SK-N-SH (cell line): Measurements from ENCODE around the gene SIN3A. TPM values are rescaled to one million over a fixed set of nuclear protein-coding genes. Genes with fewer than 3 reads are reported as not detected.

ENCODE experiments used
- CTCF ChIA-PET: fragments of 300-600, 350-600 bp; formaldehyde crosslinking; extraction: SDS; loops from one replicate; lab custom pipeline; 2021; lab: Yijun Ruan, JAX
- POLR2A ChIA-PET: fragments of 350-600 bp; sonication (Branson Sonifier 250); formaldehyde crosslinking; extraction: SDS; loops from one replicate; lab custom pipeline; 2020; ENCODE audit warnings: antibody characterized with exemption, inconsistent platforms; lab: Yijun Ruan, JAX
- DNase-seq: peaks from one replicate; pipeline ENCODE4 v3.0.0; 2012
- H2AFZ ChIP-seq: fragments of 200-600 bp; sonication (generic); 2 replicates; pipeline ENCODE4 v1.8.1; 2016; ENCODE audit warnings: antibody characterized with exemption, mild to moderate bottlenecking, low read depth
- H3F3A ChIP-seq: fragments of 200-600 bp; sonication (generic); replicated peaks from 2 replicates; pipeline ENCODE3; 2016; ENCODE audit warnings: antibody characterized with exemption, mild to moderate bottlenecking; ENCODE audit not compliant: insufficient read depth
- H3K27ac ChIP-seq, 2 experiments: fragments of 200-500 bp in 1 of 2; fragments of 200-600 bp in 1 of 2; sonication (Bioruptor generic) in 1 of 2; sonication (generic), shearing (Covaris generic) in 1 of 2; 2 replicates each; pipeline versions ENCODE4 v1.5.1 to v1.6.1; 2014 to 2016; ENCODE audit warnings: low read depth in 2 of 2, inconsistent platforms in 1 of 2, low read length in 1 of 2, mild to moderate bottlenecking in 1 of 2, mixed read lengths in 1 of 2
- H3K27me3 ChIP-seq: fragments of 200-600 bp; sonication (generic), shearing (Covaris generic); 2 replicates; pipeline ENCODE4 v1.6.1; 2016; ENCODE audit warnings: mixed run types; ENCODE audit not compliant: insufficient read depth
- H3K36me3 ChIP-seq, 2 experiments: fragments of 200-500 bp in 1 of 2; fragments of 200-600 bp in 1 of 2; sonication (Bioruptor generic) in 1 of 2; sonication (generic) in 1 of 2; replicated peaks in 1 of 2; 2 replicates each; pipeline versions ENCODE3 to v1.5.1; 2014 to 2016; ENCODE audit warnings: low read length in 1 of 2, mild to moderate bottlenecking in 1 of 2; ENCODE audit not compliant: insufficient read depth in 2 of 2, control insufficient read depth in 1 of 2
- H3K4me1 ChIP-seq, 2 experiments: fragments of 200-500 bp in 1 of 2; fragments of 200-600 bp in 1 of 2; sonication (Bioruptor generic) in 1 of 2; sonication (generic), shearing (Covaris generic) in 1 of 2; 2 replicates each; pipeline versions ENCODE4 v1.5.1 to v1.6.1; 2014 to 2016; ENCODE audit warnings: low read depth in 1 of 2, low read length in 1 of 2, mixed run types in 1 of 2; ENCODE audit not compliant: insufficient read depth in 2 of 2, control insufficient read depth in 1 of 2
- H3K4me2 ChIP-seq: fragments of 200-600 bp; sonication (generic), shearing (Covaris generic); 2 replicates; pipeline ENCODE4 v1.6.1; 2017; ENCODE audit warnings: mixed run types
- H3K4me3 ChIP-seq, 2 experiments: fragments of 200-500 bp in 1 of 2; fragments of 200-600 bp in 1 of 2; sonication (Bioruptor generic) in 1 of 2; sonication (generic), shearing (Covaris generic) in 1 of 2; 2 replicates each; pipeline versions ENCODE4 v1.5.1 to v1.8.1; 2014 to 2016; ENCODE audit warnings: low read depth in 2 of 2, inconsistent platforms in 1 of 2, low read length in 1 of 2, mild to moderate bottlenecking in 1 of 2, mixed read lengths in 1 of 2, moderate library complexity in 1 of 2
- H3K79me2 ChIP-seq: fragments of 200-600 bp; sonication (generic); 2 replicates; pipeline ENCODE4 v1.8.1; 2017; ENCODE audit warnings: mild to moderate bottlenecking; ENCODE audit not compliant: insufficient read depth
- H3K9ac ChIP-seq: fragments of 200-600 bp; sonication (generic); 2 replicates; pipeline ENCODE4 v1.6.1; 2017; ENCODE audit warnings: mixed run types
- H3K9me2 ChIP-seq: fragments of 200-600 bp; sonication (generic); 2 replicates; pipeline ENCODE4 v1.6.1; 2017; ENCODE audit warnings: mixed run types
- H3K9me3 ChIP-seq: fragments of 200-600 bp; sonication (generic); 2 replicates; pipeline ENCODE4 v1.6.1; 2017; ENCODE audit warnings: mixed run types, mild to moderate bottlenecking, moderate library complexity
- H4K20me1 ChIP-seq: fragments of 200-600 bp; sonication (generic); 2 replicates; pipeline ENCODE4 v1.6.1; 2017; ENCODE audit warnings: mild to moderate bottlenecking, mixed run types; ENCODE audit not compliant: insufficient read depth
- CHD2 ChIP-seq: fragments of 150-350 bp; IDR thresholded peaks from 2 replicates; pipeline ENCODE4 v1.6.1; 2018; ENCODE audit warnings: low read length; ENCODE audit not compliant: partially characterized antibody
- CTCF ChIP-seq: fragments of 200-600 bp; sonication (generic); IDR thresholded peaks from 2 replicates; pipeline ENCODE4 v1.6.1; 2017; ENCODE audit warnings: antibody characterized with exemption, mild to moderate bottlenecking, moderate library complexity
- ELF1 ChIP-seq: IDR thresholded peaks from 2 replicates; pipeline ENCODE4 v1.4.0; 2012
- EP300 ChIP-seq, 2 experiments: IDR thresholded peaks; 2 replicates each; pipeline versions ENCODE4 v1.4.0 to v1.6.1; 2012; ENCODE audit warnings: borderline replicate concordance in 1 of 2, low read depth in 1 of 2, low read length in 1 of 2
- FOXM1 ChIP-seq: IDR thresholded peaks from 2 replicates; pipeline ENCODE4 v1.4.0; 2012; ENCODE audit warnings: low read depth, mild to moderate bottlenecking
- GATA2 ChIP-seq: sonication (generic); formaldehyde crosslinking; IDR thresholded peaks from 2 replicates; pipeline ENCODE4 v1.5.0; 2020; ENCODE audit warnings: mild to moderate bottlenecking, missing genetic modification reagents
- MEF2A ChIP-seq: IDR thresholded peaks from 2 replicates; pipeline ENCODE4 v1.4.0; 2012; ENCODE audit warnings: low read depth, borderline replicate concordance
- NRF1 ChIP-seq: IDR thresholded peaks from 2 replicates; pipeline ENCODE4 v1.6.1; 2012; ENCODE audit warnings: low read depth, mild to moderate bottlenecking, low read length
- RFX5 ChIP-seq: IDR thresholded peaks from 2 replicates; pipeline ENCODE4 v1.6.1; 2012; ENCODE audit warnings: mild to moderate bottlenecking, improper control_type of control experiment, low read length
- TCF12 ChIP-seq: IDR thresholded peaks from 2 replicates; pipeline ENCODE4 v1.4.0; 2012
- TEAD4 ChIP-seq: IDR thresholded peaks from 2 replicates; pipeline ENCODE4 v1.4.0; 2012; ENCODE audit warnings: mild to moderate bottlenecking, borderline replicate concordance; ENCODE audit not compliant: insufficient read depth
- USF1 ChIP-seq: IDR thresholded peaks from 2 replicates; pipeline ENCODE4 v1.4.0; 2012; ENCODE audit warnings: low read depth, borderline replicate concordance
- YY1 ChIP-seq: IDR thresholded peaks from 2 replicates; pipeline ENCODE4 v1.4.0; 2012; ENCODE audit warnings: low read depth, mild to moderate bottlenecking
- WGBS: methylation state at CpG from one replicate; pipeline ENCODE4 v1.1.6; 2017; ENCODE audit warnings: low lambda C conversion rate; 5-methylcytosine and 5-hydroxymethylcytosine counted together
- polyA plus RNA-seq, 3 experiments: library from polyadenylated mRNA; depleted of rRNA; stranded (reverse); fragments of >200 nt; gene quantifications; 2 replicates each; pipeline ENCODE4 v1.2.3, GENCODE V29; 2012
- TF ChIP-seq, protein P1 (sequence below): IDR thresholded peaks from 2 replicates; pipeline ENCODE4; 2012
- TF ChIP-seq, protein P2 (sequence below): fragments of 150-350 bp; IDR thresholded peaks from 2 replicates; pipeline ENCODE4 v1.6.1; 2017; ENCODE audit warnings: antibody characterized with exemption, low read length, low read depth, borderline replicate concordance
- TF ChIP-seq, protein P3 (sequence below): IDR thresholded peaks from 2 replicates; pipeline ENCODE4 v1.6.1; 2012; ENCODE audit warnings: mild to moderate bottlenecking, low read depth, low read length, moderate library complexity

SIN3A gene
- polyA plus RNA-seq, 1 of the 3 experiments (the other 2 are of a cell fraction): 32.2 TPM

DNA sequence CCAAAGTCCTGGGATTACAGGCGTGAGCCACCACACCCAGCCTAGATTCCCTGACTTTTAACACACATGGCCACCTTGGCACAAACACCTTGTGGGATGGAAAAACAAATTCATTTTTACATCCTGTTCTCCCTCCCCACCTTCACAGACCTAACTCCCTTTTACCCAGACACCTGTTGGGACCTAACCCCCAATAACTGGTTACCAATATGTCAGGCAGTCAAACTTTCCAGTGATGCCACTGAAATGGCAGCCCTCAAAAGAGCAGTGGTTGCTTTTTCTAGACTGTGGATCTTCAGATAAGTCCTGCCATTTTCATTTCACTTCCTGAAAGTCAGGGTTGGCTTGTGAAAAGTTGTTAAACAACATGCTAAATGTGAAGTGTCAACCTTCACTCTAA is 34.9 kb downstream of the SIN3A start:
- peaks cover 42 to 69% of the 10 kb centered on the region in 2 experiments for H3K36me3 ChIP-seq
- H3K27me3 ChIP-seq: no peaks in the 10 kb centered on the region
- no peaks in the 10 kb centered on the region for H3K9me2 ChIP-seq
- no peak overlapping the region for H3K4me3 ChIP-seq
- H3K27ac ChIP-seq: no peak overlapping the region
- ChIA-PET CTCF (interaction anchor here (0.7 to 1.5 kb wide), 2 partner anchors 35 to 41 kb away, joined by 3 to 4 read pairs; partner anchors contain the start of gene SIN3A), POLR2A (no interaction called here)
- DNase-seq: no peak
- no peaks in the 10 kb centered on the region for H3F3A ChIP-seq
- TF ChIP-seq TCF12 (no peak), FOXM1 (no peak), YY1 (no peak), CTCF (no peak)
- TF ChIP-seq, protein P1, sequence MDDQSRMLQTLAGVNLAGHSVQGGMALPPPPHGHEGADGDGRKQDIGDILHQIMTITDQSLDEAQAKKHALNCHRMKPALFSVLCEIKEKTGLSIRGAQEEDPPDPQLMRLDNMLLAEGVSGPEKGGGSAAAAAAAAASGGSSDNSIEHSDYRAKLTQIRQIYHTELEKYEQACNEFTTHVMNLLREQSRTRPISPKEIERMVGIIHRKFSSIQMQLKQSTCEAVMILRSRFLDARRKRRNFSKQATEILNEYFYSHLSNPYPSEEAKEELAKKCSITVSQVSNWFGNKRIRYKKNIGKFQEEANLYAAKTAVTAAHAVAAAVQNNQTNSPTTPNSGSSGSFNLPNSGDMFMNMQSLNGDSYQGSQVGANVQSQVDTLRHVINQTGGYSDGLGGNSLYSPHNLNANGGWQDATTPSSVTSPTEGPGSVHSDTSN: no peak
- no peak overlapping the region for H3K4me2 ChIP-seq
- WGBS: 91% methylated on average over 1 of the region's 1 CpG
- peaks cover 64% of the 10 kb centered on the region for H3K79me2 ChIP-seq
- no peaks in the 10 kb centered on the region for H3K9me3 ChIP-seq
- H2AFZ ChIP-seq: no peak overlapping the region
- H4K20me1 ChIP-seq: peaks cover 11% of the 10 kb centered on the region
- no peaks in the 10 kb centered on the region for H3K4me1 ChIP-seq
- no peak overlapping the region for H3K9ac ChIP-seq

- H3K9me2 ChIP-seq: no peaks in the 10 kb centered on the region
- H2AFZ ChIP-seq: no peak overlapping the region
- H3K4me2 ChIP-seq: no peak overlapping the region
- H3K27ac ChIP-seq: no peak overlapping the region
- POLR2A ChIA-PET: no interaction called here
- no peaks in the 10 kb centered on the region for H3K4me1 ChIP-seq
- no peak overlapping the region for H3K4me3 ChIP-seq
- no peaks in the 10 kb centered on the region for H3K27me3 ChIP-seq
- H3K79me2 ChIP-seq: peaks cover 47% of the 10 kb centered on the region; the same call in 1 of the 2 replicates
- H3K9me3 ChIP-seq: no peaks in the 10 kb centered on the region
- CTCF ChIA-PET: interaction anchor here (1.1 kb wide), 1 partner anchor 20 kb away, joined by 4 read pairs; no protein-coding TSS in a partner anchor
- H4K20me1 ChIP-seq: no peaks in the 10 kb centered on the region; the same call in 1 of the 2 replicates
- peaks cover 70 to 90% of the 10 kb centered on the region in 2 experiments for H3K36me3 ChIP-seq
- H3K9ac ChIP-seq: no peak overlapping the region
- peaks cover 3% of the 10 kb centered on the region for H3F3A ChIP-seq
- DNase-seq: no peak
- 97% methylated on average over 6 of the region's 6 CpGs for WGBS
- no peak for TF ChIP-seq ELF1
- TF ChIP-seq CTCF: no peak
- TF ChIP-seq RFX5: no peak
- TF ChIP-seq, protein P2, sequence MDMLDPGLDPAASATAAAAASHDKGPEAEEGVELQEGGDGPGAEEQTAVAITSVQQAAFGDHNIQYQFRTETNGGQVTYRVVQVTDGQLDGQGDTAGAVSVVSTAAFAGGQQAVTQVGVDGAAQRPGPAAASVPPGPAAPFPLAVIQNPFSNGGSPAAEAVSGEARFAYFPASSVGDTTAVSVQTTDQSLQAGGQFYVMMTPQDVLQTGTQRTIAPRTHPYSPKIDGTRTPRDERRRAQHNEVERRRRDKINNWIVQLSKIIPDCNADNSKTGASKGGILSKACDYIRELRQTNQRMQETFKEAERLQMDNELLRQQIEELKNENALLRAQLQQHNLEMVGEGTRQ: no peak
- no peak for TF ChIP-seq NRF1
- no peak for TF ChIP-seq FOXM1
- no peak for TF ChIP-seq MEF2A
- TF ChIP-seq CHD2: no peak
- TF ChIP-seq, protein P3, sequence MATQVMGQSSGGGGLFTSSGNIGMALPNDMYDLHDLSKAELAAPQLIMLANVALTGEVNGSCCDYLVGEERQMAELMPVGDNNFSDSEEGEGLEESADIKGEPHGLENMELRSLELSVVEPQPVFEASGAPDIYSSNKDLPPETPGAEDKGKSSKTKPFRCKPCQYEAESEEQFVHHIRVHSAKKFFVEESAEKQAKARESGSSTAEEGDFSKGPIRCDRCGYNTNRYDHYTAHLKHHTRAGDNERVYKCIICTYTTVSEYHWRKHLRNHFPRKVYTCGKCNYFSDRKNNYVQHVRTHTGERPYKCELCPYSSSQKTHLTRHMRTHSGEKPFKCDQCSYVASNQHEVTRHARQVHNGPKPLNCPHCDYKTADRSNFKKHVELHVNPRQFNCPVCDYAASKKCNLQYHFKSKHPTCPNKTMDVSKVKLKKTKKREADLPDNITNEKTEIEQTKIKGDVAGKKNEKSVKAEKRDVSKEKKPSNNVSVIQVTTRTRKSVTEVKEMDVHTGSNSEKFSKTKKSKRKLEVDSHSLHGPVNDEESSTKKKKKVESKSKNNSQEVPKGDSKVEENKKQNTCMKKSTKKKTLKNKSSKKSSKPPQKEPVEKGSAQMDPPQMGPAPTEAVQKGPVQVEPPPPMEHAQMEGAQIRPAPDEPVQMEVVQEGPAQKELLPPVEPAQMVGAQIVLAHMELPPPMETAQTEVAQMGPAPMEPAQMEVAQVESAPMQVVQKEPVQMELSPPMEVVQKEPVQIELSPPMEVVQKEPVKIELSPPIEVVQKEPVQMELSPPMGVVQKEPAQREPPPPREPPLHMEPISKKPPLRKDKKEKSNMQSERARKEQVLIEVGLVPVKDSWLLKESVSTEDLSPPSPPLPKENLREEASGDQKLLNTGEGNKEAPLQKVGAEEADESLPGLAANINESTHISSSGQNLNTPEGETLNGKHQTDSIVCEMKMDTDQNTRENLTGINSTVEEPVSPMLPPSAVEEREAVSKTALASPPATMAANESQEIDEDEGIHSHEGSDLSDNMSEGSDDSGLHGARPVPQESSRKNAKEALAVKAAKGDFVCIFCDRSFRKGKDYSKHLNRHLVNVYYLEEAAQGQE: no peak
- no peak for TF ChIP-seq GATA2 (CRISPR knock-in tag)
- no peak for TF ChIP-seq USF1
- no peak for TF ChIP-seq TEAD4
- TF ChIP-seq EP300 (IDR thresholded peaks at IDR 0.05; ENCODE audit: borderline replicate concordance in 1 of 2, low read depth in 1 of 2, low read length in 1 of 2): no peak
Observed at GRCh38 chr15:75410196-75410595, 41.3 kb downstream of the SIN3A start.
